ENCODE data around the gene LANCL1. TPM values are rescaled to one million over a fixed set of nuclear protein-coding genes. Genes with fewer than 3 reads are reported as not detected.
"Not testable (repeated sequence)": the region's sequence is repeated elsewhere in the genome, so short reads cannot be mapped to it uniquely, and the experiment has no call there.

Gene LANCL1
- total RNA-seq, 2 donors from 2014 or later: 19.7 to 48.8 TPM

DNA sequence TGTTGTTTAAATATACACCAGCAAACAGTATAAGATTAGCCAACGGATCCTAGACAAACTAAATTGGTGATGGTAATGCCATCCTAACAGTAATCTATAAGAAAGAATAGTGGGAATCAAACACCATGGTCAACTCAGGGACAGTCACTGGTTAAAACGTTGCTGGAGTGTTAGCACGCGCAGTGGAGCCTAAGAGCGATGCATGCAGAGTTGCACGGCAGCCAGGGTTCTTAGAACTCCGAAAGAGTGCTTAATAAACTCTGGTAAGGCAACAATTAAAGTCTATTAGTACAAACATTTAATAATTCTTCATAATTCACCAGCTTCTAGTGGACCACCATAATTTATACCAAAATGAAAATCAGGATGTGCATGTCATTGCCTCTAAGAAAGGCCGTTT is 22.2 kb downstream of the LANCL1 start:
- 81 to 82% methylated on average over 8 of the region's 8 CpGs for WGBS, 2 donors
- DNase-seq: no peak
- no peak for ATAC-seq
- peaks cover 0 to 10% of the 10 kb centered on the region in 2 donors for H3K36me3 ChIP-seq (replicated peaks in 1 of 2; ENCODE audit: insufficient read depth in 1 of 2, low read depth in 2 of 2)
- TF ChIP-seq, protein P1, sequence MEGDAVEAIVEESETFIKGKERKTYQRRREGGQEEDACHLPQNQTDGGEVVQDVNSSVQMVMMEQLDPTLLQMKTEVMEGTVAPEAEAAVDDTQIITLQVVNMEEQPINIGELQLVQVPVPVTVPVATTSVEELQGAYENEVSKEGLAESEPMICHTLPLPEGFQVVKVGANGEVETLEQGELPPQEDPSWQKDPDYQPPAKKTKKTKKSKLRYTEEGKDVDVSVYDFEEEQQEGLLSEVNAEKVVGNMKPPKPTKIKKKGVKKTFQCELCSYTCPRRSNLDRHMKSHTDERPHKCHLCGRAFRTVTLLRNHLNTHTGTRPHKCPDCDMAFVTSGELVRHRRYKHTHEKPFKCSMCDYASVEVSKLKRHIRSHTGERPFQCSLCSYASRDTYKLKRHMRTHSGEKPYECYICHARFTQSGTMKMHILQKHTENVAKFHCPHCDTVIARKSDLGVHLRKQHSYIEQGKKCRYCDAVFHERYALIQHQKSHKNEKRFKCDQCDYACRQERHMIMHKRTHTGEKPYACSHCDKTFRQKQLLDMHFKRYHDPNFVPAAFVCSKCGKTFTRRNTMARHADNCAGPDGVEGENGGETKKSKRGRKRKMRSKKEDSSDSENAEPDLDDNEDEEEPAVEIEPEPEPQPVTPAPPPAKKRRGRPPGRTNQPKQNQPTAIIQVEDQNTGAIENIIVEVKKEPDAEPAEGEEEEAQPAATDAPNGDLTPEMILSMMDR (IDR thresholded peaks at IDR 0.05): no peak
- no peak for TF ChIP-seq POLR2A (IDR thresholded peaks at IDR 0.05)
- no peak overlapping the region for H3K4me3 ChIP-seq
- intact Hi-C loops (cut with DNase I): no loop called here
- H3K4me1 ChIP-seq: no peaks in the 10 kb centered on the region
- peaks cover 0 to 3% (median 0%) of the 10 kb centered on the region in 3 donors for H3K9me3 ChIP-seq
- H3K27ac ChIP-seq: no peak overlapping the region
- H3K27me3 ChIP-seq: no peaks in the 10 kb centered on the region

- ATAC-seq: no peak
- intact Hi-C loops (cut with DNase I): no loop called here
Observed at GRCh38 chr2:210452194-210452593, 24.4 kb downstream of the LANCL1 start.

GRCh38 chr2:210450942-210451341 is 25.6 kb downstream of the LANCL1 start:
- intact Hi-C loops (cut with DNase I); H3K9me3 ChIP-seq; H3K4me1 ChIP-seq; DNase-seq; H3K4me3 ChIP-seq; ATAC-seq; H3K27ac ChIP-seq; H3K27me3 ChIP-seq; H3K36me3 ChIP-seq (replicated peaks in 1 of 2; ENCODE audit: insufficient read depth in 1 of 2, low read depth in 2 of 2): not testable (repeated sequence)
- 91 to 98% methylated on average over 3 of the region's 3 CpGs for WGBS, 2 donors

More at GRCh38 chr2:210452194-210452593, 24.4 kb downstream of the LANCL1 start:
- peaks cover 0 to 5% of the 10 kb centered on the region in 2 donors for H3K36me3 ChIP-seq (replicated peaks in 1 of 2; ENCODE audit: insufficient read depth in 1 of 2, low read depth in 2 of 2)
- DNase-seq: no peak
- H3K27me3 ChIP-seq: no peaks in the 10 kb centered on the region
- 95 to 98% methylated on average over 2 of the region's 2 CpGs for WGBS, 2 donors
- TF ChIP-seq POLR2A (IDR thresholded peaks at IDR 0.05): no peak
- TF ChIP-seq, protein P1 (IDR thresholded peaks at IDR 0.05): no peak
- no peaks in the 10 kb centered on the region for H3K4me1 ChIP-seq
- peaks cover 0 to 5% (median 0%) of the 10 kb centered on the region in 3 donors for H3K9me3 ChIP-seq
- no peak overlapping the region for H3K4me3 ChIP-seq
- H3K27ac ChIP-seq: no peak overlapping the region

GRCh38 chr2:210445732-210446131 is 30.8 kb downstream of the LANCL1 start:
- H3K9me3 ChIP-seq: peaks cover 0 to 5% (median 0%) of the 10 kb centered on the region in 3 donors
- TF ChIP-seq, protein P1 (IDR thresholded peaks at IDR 0.05): no peak
- no peak for TF ChIP-seq POLR2A (IDR thresholded peaks at IDR 0.05)
- no peak overlapping the region for H3K27ac ChIP-seq
- DNase-seq: no peak
- peaks cover 4% of the 10 kb centered on the region for H3K4me1 ChIP-seq
- WGBS, 2 donors: 100% methylated on average over 3 of the region's 3 CpGs
- no peak for ATAC-seq
- H3K27me3 ChIP-seq: no peaks in the 10 kb centered on the region
- no peak overlapping the region for H3K4me3 ChIP-seq
- intact Hi-C loops (cut with DNase I): no loop called here
- H3K36me3 ChIP-seq (replicated peaks in 1 of 2; ENCODE audit: insufficient read depth in 1 of 2, low read depth in 2 of 2): no peaks in the 10 kb centered on the region

- H3K9me3 ChIP-seq: peaks cover 0 to 5% (median 0%) of the 10 kb centered on the region in 3 donors
- 40 to 43% methylated on average over 3 of the region's 3 CpGs for WGBS, 2 donors
- no peak overlapping the region for H3K4me3 ChIP-seq
- no peaks in the 10 kb centered on the region for H3K36me3 ChIP-seq (replicated peaks in 1 of 2; ENCODE audit: insufficient read depth in 1 of 2, low read depth in 2 of 2)
- ATAC-seq: no peak
- TF ChIP-seq POLR2A (IDR thresholded peaks at IDR 0.05): no peak
- TF ChIP-seq, protein P1 (IDR thresholded peaks at IDR 0.05): peak; percentile 13 to 81 (median 52)
- DNase-seq: no peak
- intact Hi-C loops (cut with DNase I): no loop called here
- H3K27ac ChIP-seq: no peak overlapping the region
- H3K27me3 ChIP-seq: no peaks in the 10 kb centered on the region
- H3K4me1 ChIP-seq: peaks cover 5% of the 10 kb centered on the region
Observed at GRCh38 chr2:210445116-210445707, 31.3 kb downstream of the LANCL1 start.
